GM08714 (cell line): Measurements from ENCODE around the gene GLT1D1.

Source experiments
- H3K4me3 ChIP-seq: fragments of 200-500 bp; sonication (Bioruptor generic); 2 replicates; pipeline ENCODE4 v1.5.1; 2014; ENCODE audit warnings: mild to moderate bottlenecking, low read length, inconsistent platforms
- ZNF274 ChIP-seq: IDR thresholded peaks from 2 replicates; pipeline ENCODE4 v1.6.1; 2012; ENCODE audit warnings: mild to moderate bottlenecking, low read depth, low read length

GLT1D1 gene

GRCh38 chr12:128994856-128995255, 141.6 kb downstream of the GLT1D1 start:
- no peak for TF ChIP-seq ZNF274
- no peak overlapping the region for H3K4me3 ChIP-seq

DNA sequence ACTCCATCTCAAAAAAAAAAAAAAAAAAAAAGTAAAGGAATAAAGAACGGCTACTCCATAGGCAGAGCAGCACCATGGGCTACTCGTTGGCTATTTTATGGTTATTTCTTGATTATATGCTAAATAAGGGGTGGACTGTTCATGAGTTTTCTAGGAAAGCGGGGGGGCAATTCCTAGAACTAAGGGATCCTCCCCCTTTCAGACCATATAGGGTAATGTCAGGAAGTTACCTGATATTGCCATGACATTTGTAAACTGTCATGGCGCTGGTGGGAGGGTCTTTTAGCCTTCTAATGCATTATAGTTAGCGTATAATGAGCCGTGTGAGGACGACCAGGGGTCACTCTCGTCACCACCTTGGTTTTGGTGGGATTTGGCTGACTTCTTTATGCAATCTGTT, 142.3 kb downstream of the GLT1D1 start:
- no peak for TF ChIP-seq ZNF274
- H3K4me3 ChIP-seq = no peak overlapping the region

DNA sequence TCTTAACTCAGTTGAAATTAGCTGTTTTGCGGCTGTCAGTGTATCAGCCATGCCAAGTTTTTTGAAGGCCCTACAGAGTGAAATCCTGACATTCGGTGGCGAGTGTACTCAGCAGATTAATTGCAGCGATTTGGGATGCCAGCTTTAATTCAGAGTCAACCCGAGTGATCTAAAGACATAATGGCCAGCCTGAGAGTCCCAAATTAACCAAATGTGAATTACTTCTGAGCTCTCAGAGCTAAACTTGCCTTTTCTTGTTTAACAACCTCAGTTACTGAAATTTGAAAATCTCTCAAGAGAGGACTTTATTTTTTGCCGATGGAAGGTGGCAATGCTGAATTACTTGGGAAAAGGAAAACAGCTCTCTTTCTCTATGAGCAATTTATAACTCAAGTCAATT, 148.5 kb downstream of the GLT1D1 start:
- no peak for TF ChIP-seq ZNF274
- no peak overlapping the region for H3K4me3 ChIP-seq

DNA sequence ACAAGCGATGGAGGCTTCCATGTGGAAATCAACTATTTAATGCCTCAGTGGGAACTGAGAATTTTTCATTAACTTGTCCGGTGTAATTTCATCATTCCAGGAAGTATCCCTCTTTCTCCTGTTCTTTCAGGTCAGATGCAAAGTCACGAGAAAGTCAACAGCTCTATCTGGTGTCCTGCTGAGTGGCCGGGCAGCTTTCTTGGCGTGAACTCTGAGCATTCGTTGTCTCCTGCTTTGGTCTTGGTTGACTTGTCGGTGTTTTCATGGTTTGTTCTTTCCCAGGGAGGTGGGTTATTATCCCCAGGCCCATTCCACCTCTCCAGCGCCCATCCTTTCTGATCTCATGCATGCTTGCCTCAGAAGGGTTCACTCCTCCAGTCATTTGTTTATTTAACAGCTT, 149.1 kb downstream of the GLT1D1 start:
- no peak overlapping the region for H3K4me3 ChIP-seq
- no peak for TF ChIP-seq ZNF274

GRCh38 chr12:129005416-129005815, 152.1 kb downstream of the GLT1D1 start:
- H3K4me3 ChIP-seq = no peak overlapping the region
- no peak for TF ChIP-seq ZNF274

DNA sequence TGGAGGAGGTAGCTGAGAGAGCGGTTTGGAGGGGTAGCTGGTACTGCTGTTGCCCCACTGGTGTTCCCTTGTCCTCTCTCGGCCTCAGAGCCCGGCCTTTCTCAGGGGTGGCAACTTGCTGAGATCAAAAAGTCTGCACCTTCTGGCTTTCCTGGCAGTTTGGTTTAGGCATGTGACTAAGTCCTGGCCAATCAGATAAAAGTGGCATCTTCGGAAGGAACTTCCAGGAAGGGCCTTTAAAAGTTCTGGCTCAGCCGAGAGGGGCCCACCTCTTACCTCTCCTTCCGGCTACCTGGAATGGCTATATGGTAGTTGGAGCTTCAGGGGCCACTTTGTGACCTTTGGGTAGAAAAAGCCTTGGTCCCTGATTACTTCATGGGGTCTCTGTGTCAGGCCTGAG, 152.6 kb downstream of the GLT1D1 start:
- TF ChIP-seq ZNF274 = no peak
- no peak overlapping the region for H3K4me3 ChIP-seq

DNA sequence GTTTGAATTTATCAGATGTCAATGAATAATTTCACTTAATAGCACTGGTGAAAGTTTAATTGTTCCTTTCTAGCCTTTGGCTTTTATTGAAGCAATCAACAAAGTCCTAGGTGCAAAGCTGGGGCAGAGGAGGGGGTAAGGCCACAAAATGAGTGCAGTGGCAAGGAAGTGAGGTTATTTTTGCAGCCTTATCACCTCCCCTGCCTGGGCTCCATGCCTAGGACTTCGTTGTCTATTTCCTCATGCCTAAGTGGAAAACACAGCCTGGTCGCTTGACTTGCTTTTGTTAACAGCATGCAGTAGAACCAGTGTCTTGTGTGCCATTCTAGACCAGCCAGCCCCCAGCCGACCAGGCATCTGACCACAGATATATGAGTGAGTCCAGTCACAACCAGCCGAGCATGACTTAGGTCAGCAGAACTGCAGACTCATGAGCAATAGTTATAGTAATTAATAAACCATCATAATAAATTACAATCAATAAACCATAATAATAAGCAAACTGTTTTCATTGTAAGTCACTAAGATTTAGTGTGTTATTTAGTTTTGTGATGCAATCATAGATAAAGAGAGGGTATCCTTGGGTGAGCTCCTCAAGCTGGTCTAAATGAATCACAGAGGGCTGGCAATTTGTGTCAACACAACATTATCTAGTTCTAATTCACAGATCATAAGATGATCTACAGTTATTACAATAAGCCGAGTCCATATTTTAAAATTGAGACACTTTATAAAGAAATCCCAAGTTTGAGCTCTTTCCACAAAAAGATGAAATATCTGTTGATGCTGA, 156.8 kb downstream of the GLT1D1 start:
- no peak for TF ChIP-seq ZNF274
- H3K4me3 ChIP-seq = no peak overlapping the region

GRCh38 chr12:129016159-129016558, 162.9 kb downstream of the GLT1D1 start:
- TF ChIP-seq ZNF274 = no peak
- no peak overlapping the region for H3K4me3 ChIP-seq

DNA sequence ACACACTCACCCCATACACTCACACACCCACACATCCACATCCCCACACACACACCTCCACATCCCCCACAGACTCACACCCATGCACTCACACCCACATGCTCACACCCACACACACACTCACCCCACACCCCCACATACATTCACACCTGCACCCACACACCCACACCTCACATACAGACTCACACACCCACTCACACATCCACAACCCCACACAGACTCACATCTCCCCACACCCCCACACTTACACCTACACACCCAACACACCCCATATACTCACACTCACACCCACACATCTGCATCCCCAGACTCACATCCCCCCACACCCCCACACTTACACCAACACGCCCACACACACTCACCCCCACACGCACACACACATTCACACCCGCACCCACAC, 171.8 kb downstream of the GLT1D1 start:
- no peak for TF ChIP-seq ZNF274
- H3K4me3 ChIP-seq = no peak overlapping the region

DNA sequence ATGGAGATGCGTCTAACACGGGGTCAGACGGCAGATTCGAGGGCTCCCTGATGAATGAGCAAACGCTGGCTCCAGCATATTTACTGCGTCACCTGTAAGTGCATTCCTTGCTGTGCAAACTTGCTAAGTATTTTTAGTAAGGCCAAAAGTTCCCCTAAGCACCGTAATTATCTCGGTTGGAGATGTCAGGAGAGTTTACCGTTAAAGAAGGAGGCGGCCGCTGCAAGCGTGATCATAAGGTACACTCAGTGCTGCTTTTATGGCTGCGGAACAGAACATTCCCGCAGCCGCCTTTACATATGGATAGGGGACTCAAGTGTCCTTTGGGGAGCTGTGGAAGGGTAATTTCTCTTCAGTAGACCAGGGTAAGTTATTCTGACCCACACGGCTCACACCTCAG, 175.6 kb downstream of the GLT1D1 start:
- no peak overlapping the region for H3K4me3 ChIP-seq
- no peak for TF ChIP-seq ZNF274
